Stomach (tissue), 4 donors: ENCODE measurements around the gene SLC22A4.

Source experiments
- CTCF ChIP-seq, 7 experiments: fragments of 450-650 bp in 4 of 7; fragments of 200-600 bp in 3 of 7; sonication (generic) in 3 of 7; IDR thresholded peaks; one replicate each; pipeline ENCODE4 v1.5.1; 2016 to 2019; ENCODE audit warnings: antibody characterized with exemption in 7 of 7, control low read depth in 2 of 7, mild to moderate bottlenecking in 1 of 7
- POLR2A ChIP-seq, 4 donors: fragments of 450-650 bp; IDR thresholded peaks; one replicate each; pipeline ENCODE4 v1.6.1; 2016; ENCODE audit warnings: antibody characterized with exemption in 4 of 4, control low read depth in 2 of 4, mild to moderate bottlenecking in 1 of 4, moderate library complexity in 1 of 4

- TF ChIP-seq POLR2A (IDR thresholded peaks at IDR 0.05) (no peak), CTCF (IDR thresholded peaks at IDR 0.05) (no peak)
Measured at GRCh38 chr5:132267931-132268768, 26.0 kb upstream of the SLC22A4 start.
